ENCODE results near the gene RASSF7.

The RASSF7 gene

DNA sequence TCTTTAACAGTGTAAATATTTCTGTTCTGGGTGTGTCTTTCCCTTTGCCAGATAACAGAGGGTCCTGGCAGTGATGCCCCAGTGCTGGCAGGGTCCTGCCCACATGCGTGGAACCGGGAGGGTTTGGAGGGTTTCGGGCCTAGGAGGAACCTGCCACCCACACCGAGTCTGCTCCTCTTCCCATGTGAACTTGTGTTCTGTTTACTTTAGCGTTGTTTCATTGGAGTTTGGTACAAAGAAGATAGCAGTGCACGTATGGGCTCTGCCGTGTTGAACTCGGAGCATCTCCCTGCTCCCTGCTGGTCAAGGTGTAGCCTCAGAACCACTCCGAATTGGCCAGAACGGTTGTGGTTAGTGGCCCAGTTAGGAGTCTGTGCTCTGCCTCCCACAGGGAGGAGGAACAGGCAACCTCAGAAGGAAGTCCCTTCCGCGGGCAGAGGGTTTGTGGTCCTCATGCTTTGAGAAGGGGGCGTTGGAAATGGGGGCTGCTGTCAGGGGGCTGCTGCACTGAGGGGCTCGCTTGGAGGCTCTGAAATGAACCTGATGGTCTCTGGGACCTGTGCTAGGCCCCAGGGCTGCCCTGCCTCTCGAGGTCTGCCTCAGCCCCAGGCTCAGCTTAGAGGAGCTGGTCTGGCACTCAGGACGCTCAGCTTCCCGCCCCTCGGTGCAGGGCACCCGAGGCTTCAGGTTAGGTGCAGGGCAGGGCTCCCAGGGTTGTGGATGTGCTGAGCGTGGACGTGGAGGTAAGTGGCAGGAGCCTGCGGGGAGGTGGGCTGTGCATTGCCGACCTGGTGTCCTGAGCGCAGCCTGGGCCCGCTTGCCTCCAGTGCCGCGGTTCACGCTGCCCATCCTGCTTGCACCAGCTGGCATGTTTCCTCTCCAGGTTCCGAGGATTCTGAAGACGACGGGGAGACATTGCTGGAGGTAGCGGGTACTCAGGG lies 25.9 kb downstream of the RASSF7 start:
- DNase-seq (ENCODE audit: low read depth) = no peak

DNA sequence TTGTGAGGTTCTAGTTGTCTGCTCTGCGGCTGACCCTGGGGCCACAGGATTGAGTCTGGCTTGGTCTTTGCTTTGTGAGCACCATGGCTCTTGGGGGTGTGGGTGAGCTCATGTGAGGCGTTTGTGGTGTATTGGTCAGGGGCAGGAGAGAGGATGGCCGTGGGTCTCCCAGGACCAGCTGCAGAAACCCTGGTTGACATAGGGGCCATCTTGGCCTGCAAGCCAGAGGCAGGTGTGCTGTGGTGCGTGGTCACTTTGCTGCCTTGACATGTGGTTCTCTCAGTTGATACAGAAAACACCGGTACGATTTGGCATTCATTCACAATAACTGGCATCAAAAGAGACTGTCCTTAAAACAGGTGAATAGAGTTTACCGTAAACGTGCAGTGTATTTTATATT lies 26.8 kb downstream of the RASSF7 start:
- DNase-seq (ENCODE audit: low read depth) = no peak

DNA sequence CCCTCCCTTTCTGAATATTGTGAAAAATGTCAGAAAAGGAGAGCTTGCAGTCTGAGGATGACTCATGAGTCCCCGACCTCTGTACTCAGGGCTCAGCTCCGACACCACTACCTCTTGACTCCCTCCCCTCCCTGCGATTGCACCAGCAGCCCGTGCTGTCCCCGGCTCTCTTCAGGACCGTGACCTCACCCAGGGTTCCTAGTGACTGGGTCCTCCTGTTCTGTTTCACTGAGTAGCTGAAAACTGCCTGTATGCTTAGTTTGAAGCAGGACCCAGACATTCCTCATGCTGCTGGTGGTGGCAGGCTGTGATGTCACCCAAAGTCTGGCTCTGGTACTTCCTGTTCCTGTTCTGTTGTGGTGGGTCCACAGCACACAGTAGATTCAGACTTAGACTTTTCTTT lies 27.2 kb downstream of the RASSF7 start:
- DNase-seq (ENCODE audit: low read depth) = peak; percentile 68

DNA sequence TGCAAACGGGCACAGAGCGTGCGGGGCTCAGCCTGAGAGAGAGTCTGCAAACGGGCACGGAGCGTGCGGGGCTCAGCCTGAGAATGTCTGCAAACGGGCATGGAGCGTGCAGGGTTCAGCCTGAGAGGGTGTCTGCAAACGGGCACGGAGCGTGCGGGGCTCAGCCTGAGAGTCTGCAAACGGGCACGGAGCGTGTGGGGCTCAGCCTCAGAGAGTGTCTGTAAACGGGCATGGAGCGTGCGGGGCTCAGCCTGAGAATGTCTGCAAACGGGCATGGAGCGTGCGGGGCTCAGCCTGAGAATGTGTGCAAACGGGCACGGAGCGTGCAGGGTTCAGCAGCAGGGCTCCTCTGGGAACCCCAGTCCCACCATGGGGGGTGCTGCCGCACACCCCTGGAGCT lies 29.0 kb downstream of the RASSF7 start:
- DNase-seq (ENCODE audit: low read depth) = no peak

DNA sequence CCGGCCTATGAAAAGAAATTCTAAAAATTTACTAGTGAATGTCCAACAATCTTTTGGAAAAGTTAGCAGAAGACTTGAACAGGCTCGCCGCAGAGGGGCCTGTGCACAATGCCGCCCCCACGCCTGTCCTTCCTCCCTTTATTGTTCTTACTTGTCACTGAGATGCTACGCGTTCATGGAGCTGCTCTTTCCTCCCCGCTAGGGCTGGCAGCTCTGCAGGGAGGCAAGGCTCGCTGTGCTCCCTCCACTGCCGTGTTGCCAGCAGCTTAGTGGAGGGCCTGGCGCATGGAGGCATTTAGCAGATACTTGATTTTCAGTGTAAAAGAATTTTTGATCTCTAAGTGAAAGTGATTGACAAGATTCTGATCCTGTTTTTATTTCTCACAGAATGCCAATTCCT lies 30.2 kb downstream of the RASSF7 start:
- no peak for DNase-seq (ENCODE audit: low read depth)

DNA sequence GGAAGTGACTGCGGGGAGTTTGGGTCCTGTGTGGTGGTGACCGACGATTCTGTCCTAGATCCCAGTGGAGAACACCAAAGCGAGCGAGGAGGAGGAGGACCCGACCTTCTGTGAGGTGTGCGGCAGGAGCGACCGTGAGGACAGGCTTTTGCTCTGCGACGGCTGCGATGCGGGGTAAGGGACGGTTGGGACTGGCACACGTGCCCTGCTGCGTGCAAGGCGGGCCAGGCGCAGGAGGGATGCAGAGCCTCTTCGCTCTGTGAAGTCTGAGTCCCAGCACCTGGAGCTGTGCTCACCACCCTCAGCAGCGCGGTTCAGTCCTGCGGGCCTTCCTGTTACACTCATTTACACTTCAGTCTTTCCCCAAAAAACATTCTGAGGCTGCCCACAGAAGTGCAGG lies 31.7 kb downstream of the RASSF7 start:
- DNase-seq (ENCODE audit: low read depth) = no peak

DNA sequence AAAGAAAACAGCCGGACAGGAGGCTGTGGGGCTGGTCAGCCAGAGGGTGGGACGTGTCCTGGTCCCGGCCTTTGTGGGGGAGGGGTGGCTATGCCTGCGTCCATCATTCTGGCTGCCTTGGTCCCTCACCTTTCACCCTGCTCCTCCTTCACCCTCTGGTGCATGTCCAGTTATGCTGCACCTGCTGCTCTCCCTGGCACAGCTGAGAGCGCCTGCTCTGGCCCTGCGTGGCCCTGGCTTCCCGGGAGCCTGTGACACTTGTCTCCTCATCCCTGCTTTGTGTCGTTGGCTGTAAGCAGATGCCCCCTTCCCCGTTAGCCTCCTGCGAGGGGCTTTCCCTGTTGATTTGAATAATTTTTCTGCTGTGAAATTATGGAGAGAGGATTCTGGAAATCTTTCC lies 32.1 kb downstream of the RASSF7 start:
- no peak for DNase-seq (ENCODE audit: low read depth)

DNA sequence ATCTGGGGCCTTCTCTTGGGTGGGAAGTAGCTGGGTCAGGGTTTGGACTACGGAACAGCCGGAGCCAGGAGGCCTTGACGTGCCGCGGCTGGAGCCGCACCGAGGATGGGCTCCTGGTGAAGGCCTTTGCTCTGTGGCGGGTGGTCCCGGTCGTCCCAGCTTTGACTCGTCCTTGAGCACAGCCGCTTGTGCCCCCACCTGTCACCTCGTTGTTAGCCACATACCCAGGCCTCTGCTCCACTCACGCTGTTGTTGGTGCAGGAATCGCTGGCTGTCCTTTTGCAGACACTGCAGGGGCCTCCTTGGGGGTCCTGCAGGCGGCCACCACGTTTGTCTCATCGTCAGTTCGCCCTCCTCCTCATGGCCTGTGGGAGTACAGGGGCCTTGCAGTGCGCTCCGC lies 32.6 kb downstream of the RASSF7 start:
- no peak for DNase-seq (ENCODE audit: low read depth)

DNA sequence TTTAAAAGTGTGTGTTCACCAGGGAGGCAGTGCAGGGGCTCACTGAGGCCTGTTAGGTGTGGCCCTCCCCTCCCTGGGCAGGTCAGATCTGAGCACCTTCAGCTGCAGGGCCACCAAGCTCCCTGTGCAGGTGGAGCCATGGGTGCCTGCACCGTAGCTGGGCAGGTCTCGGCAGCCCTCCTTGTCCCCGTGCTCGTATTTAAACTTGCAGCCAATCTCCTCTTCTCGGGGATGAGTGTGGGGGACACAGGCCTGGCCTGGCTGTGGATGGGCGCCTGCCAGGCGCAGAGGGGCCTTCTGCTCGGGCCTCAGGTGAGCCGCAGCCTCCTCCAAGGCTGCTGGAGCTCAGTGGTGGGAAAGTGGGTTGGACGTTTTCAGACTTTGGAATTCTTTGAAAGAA lies 34.6 kb downstream of the RASSF7 start:
- no peak for DNase-seq (ENCODE audit: low read depth)

DNA sequence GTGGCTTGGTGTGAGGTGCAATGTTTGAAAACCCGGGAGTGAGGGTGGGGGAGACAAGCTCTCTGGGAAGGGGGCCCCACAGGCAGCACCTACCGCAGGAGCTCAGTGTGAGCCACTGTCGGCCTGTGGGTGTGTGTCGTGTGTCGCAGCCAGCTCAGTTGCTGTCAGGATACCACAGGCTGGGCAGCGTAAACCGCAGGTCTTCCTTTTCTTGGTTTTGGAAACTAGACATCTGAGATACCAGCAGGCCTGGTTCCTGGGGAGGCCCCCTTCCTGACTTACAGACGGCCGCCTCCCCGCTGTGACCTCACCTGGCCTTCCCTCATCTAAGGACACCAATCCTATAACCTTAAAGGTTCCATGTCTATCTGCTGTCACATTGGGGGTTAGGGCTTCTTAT lies 35.6 kb downstream of the RASSF7 start:
- no peak for DNase-seq (ENCODE audit: low read depth)

DNA sequence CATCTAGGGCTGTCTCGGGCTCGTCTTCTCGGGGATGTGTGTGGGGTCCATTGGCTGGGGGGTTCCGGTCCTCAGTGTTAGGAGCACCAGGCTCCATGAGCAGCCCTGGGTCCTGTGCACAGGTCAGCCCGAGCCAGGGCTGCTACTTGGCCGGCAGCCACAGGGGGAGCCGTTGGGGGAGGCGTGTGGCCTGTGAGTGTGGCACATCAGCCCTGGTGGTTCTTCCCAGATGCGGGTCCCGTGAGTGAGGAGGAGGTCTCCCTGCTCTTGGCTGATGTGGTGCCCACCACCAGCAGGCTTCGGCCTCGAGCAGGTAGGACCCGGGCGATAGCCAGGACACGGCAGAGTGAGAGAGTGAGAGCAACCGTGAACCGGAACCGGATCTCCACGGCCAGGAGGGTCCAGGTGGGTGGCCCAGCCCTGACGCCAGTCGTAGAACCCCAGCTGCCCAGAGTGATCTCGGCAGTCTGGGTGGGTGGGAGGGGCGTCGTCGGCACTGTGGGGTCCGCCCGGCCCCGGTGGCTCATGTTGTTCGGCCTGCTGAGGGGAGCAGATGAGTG lies 36.5 kb downstream of the RASSF7 start:
- DNase-seq (ENCODE audit: low read depth) = no peak

DNA sequence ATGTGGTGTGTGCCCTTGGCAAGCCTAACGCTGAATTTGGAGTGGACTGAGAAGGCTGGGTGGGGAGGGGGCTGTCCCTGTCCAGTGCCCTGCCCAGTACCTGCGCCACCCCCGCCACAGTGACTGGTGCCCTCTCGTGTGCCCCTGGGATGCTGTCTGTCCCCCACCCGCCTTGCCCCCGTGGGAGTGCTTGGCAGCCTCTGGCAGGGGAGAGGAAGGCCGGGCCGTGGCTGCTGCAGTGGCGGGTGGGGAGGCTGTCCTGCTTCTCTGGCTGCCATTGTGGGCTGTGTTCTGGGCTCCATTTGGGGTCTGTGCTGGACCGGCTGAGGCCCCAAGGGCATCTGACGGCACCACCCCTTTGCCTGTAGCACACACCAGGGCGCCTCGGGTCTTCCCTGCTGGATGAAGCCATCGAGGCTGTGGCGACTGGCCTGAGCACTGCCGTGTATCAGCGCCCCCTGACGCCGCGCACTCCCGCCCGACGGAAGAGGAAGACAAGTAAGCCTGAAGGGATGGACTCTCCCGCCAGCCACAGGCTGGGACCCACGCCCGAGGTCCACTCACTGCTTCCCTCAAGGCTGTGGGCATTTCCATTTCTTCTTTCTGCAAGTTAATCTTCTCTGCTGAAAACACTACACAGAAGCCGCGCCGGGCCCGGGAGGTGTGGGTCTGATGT lies 37.4 kb downstream of the RASSF7 start:
- no peak for DNase-seq (ENCODE audit: low read depth)

DNA sequence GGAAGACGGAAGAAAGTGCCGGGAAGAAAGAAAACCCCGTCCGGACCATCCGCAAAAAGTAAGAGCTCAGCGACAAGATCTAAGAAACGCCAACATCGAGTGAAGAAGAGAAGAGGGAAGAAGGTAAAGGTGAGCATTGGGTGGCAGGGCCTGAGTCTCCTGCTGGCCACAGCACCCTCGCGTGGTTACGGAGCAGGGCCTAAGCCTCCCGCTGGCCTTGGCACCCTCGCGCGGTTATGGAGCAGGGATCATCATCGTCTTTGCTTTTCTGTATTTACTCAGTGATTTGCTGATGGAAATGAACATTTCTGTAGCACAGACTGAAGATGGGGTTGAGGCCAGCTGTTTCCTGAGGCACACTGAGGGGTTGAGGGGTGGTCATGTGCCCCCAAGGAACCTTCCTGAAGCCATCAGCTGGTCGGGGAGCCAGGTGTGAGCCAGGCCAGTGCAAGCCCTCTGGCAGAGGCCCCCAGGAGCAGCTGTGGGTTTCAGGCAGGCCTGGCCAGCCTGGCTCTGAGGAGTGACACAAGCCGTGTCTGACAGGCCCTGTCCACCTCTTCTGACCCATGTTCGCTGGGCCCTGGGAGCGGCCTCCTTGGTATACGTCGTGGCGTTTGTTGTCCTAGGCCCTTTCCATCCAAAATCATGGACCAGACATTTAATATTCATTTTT lies 40.9 kb downstream of the RASSF7 start:
- DNase-seq (ENCODE audit: low read depth) = no peak

DNA sequence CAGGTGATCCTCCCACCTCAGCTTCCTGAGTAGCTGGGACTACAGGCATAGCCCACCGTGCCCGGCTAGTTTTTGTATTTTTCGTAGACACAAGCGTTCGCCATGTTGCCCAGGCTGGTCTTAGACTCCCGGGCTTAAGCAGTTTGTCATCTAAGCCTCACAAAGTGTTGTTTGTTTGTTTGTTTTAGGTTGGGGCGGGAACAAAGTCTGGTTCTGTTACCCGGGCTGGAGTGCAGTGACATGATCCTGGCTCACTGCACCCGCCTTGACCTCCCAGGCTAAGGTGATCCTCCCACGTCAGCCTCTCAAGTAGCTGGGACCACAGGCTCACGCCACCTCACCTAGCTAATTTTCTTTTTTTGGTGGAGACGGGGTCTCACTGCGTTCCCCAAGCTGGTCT lies 42.4 kb downstream of the RASSF7 start:
- no peak for DNase-seq (ENCODE audit: low read depth)

DNA sequence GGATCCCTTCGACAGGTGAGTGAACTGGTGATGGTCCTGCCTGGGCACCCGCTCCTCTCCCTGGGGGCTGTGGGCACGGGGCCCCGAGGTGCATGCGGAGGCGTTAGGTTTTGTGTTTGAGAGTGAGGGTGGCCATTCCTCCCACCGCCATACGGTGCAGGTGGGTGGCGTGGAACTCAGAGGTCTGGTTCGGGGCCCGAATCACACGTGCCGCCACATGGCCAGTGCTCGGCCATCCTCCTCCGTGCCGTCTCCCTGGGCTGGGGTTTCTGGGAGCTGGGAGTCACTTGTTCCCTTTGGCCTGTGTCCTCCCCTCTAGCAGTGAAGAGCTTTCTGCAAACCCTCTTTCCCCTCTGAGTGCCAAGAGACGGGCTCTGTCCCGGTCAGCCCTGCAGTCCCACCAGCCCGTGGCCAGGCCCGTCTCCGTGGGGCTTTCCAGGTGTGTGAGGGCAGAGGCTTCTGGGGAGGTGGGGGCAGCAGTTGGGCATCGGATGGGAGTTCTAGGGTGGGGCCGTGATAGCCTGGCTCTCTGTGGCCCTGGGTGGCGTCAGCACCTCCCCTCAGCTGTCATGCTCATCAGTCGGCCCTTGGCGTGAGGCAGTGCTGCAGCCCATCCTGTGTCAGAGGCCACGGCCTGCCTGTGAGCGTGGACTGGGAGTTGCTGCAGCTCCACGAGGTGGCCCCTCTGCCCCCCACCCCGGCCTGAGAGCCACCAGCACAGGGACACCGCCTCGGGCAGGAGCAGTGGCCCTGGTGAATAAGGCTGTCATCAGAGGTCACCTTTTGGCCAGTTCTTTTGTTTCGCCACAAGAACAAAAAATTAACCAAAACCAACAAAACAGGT lies 44.7 kb downstream of the RASSF7 start:
- no peak for DNase-seq (ENCODE audit: low read depth)

DNA sequence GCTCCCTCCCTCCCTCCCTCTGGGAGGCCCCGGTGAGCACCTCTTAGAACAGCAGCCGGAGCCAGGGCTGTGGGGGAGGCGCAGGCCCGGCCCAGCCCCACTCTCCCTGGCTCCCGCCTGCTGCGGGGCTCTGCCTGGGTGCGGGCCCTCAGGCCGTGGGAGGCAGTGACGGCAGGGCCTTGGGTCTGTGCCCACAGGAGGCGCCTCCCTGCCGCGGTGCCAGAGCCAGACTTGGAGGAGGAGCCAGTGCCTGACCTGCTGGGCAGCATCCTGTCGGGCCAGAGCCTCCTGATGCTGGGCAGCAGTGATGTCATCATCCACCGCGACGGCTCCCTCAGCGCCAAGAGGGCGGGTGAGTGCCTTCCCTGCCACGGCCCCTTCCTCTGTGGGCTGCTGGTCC lies 45.5 kb downstream of the RASSF7 start:
- DNase-seq (ENCODE audit: low read depth) = peak; percentile 31

DNA sequence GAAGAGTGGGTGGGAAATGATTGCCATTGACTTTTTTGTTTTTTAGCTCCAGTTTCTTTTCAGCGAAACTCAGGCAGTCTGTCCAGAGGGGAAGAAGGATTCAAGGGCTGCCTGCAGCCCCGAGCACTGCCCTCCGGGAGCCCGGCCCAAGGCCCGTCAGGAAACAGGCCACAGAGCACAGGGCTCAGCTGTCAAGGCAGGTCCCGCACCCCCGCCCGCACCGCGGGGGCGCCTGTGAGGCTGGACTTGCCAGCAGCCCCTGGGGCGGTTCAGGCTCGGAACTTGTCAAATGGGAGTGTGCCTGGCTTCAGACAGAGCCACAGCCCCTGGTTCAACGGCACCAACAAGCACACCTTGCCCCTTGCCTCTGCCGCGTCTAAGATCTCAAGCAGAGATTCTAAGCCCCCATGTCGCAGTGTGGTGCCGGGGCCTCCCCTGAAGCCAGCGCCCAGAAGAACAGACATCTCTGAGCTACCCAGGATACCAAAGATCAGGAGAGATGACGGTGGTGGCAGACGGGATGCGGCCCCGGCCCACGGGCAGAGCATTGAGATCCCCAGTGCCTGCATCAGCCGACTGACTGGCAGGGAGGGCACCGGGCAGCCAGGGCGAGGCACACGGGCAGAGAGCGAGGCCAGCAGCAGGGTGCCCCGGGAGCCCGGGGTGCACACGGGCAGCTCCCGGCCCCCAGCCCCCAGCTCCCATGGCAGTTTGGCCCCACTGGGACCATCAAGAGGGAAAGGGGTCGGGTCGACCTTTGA lies 46.4 kb downstream of the RASSF7 start:
- no peak for DNase-seq (ENCODE audit: low read depth)

DNA sequence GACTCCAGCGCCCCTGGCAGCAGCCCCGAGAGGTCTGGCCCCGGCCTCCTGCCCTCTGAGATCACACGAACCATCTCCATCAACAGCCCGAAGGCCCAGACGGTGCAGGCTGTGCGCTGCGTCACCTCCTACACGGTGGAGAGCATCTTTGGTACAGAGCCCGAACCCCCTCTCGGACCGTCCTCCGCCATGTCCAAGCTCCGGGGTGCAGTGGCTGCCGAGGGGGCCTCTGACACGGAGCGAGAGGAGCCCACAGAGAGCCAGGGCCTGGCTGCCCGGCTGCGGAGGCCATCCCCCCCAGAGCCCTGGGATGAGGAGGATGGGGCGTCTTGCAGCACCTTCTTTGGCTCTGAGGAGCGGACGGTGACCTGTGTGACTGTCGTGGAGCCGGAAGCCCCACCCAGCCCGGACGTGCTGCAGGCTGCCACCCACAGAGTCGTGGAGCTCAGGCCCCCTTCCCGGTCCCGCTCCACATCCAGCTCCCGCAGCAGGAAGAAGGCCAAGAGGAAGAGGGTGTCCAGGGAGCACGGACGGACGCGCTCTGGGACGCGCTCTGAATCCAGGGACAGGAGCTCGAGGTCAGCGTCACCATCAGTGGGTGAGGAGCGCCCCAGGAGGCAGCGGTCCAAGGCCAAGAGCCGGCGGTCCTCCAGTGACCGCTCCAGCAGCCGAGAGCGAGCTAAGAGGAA lies 47.3 kb downstream of the RASSF7 start:
- DNase-seq (ENCODE audit: low read depth) = no peak

DNA sequence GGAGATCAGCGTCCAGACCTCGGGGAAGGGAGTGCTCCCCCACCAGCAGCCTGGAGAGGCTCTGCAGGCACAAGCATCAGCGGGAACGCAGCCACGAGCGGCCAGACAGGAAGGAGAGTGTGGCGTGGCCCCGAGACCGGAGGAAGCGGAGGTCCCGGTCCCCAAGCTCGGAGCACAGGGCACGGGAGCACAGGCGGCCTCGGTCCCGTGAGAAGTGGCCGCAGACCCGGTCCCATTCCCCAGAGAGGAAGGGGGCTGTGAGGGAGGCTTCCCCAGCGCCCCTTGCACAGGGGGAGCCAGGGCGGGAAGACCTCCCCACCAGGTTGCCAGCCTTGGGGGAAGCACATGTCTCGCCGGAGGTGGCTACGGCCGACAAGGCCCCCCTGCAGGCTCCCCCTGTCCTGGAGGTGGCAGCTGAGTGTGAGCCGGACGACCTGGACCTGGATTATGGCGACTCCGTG lies 48.1 kb downstream of the RASSF7 start:
- no peak for DNase-seq (ENCODE audit: low read depth)

DNA sequence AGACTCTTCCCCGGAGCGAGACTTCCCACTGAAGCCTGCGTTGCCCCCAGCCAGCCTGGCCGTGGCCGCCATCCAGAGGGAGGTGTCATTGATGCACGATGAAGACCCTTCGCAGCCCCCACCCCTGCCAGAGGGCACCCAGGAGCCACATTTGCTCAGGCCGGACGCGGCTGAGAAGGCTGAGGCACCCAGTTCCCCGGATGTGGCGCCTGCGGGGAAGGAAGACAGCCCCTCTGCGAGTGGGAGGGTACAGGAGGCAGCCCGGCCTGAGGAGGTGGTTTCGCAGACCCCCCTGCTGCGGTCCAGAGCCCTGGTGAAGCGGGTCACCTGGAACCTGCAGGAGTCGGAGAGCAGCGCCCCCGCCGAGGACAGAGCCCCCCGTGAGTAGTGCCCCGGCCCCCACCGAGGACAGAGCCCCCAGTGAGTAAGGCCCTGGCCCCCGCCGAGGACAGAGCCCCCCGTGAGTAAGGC lies 48.6 kb downstream of the RASSF7 start:
- no peak for DNase-seq (ENCODE audit: low read depth)
